K562 (cell line): ENCODE measurements around the gene BBLN. TPM values are rescaled to one million over a fixed set of nuclear protein-coding genes. Genes with fewer than 3 reads are reported as not detected.

Experiments used
- ARNT ChIP-seq, 2 experiments: fragments of 450-650 bp; IDR thresholded peaks; 2 replicates each; pipeline ENCODE4 v1.6.1; 2016; ENCODE audit warnings: mild to moderate bottlenecking in 1 of 2
- CBX1 ChIP-seq: sonication (generic); IDR thresholded peaks from 2 replicates; pipeline ENCODE4 v1.6.1; 2016; ENCODE audit warnings: antibody characterized with exemption, low read depth, mild to moderate bottlenecking
- CBX2 ChIP-seq: fragments of 200-600 bp; sonication (generic); IDR thresholded peaks from one replicate; pipeline ENCODE4 v1.6.1; 2012; ENCODE audit warnings: mild to moderate bottlenecking, low read length, inconsistent platforms; ENCODE audit not compliant: insufficient read depth, poor library complexity, severe bottlenecking
- ESRRA ChIP-seq: fragments of 450-650 bp; IDR thresholded peaks from 2 replicates; pipeline ENCODE4 v1.6.1; 2014; ENCODE audit warnings: low read depth, mild to moderate bottlenecking, moderate library complexity, borderline replicate concordance
- ETV5 ChIP-seq: sonication (generic); formaldehyde crosslinking; IDR thresholded peaks from 2 replicates; pipeline ENCODE4 v1.4.0; 2020; ENCODE audit warnings: low read depth, mild to moderate bottlenecking, missing genetic modification reagents
- GATA2 ChIP-seq: sonication (generic); formaldehyde crosslinking; IDR thresholded peaks from 2 replicates; pipeline ENCODE4 v1.4.0; 2020; ENCODE audit warnings: mild to moderate bottlenecking, missing genetic modification reagents
- HBP1 ChIP-seq: fragments of 450-650 bp; formaldehyde crosslinking; IDR thresholded peaks from 2 replicates; pipeline ENCODE4 v1.4.0; 2022; ENCODE audit warnings: missing genetic modification characterization
- HMGXB4 ChIP-seq: sonication (generic); formaldehyde crosslinking; IDR thresholded peaks from 2 replicates; pipeline ENCODE4 v1.8.1; 2023; ENCODE audit warnings: mild to moderate bottlenecking, missing genetic modification reagents
- KAT7 ChIP-seq: sonication (generic); formaldehyde crosslinking; IDR thresholded peaks from 2 replicates; pipeline ENCODE4 v1.8.0; 2022; ENCODE audit warnings: missing genetic modification reagents, mild to moderate bottlenecking, borderline replicate concordance
- KHSRP ChIP-seq: fragments of 450-650 bp; IDR thresholded peaks from 2 replicates; pipeline ENCODE4 v1.6.1; 2017
- MAFF ChIP-seq: IDR thresholded peaks from 2 replicates; pipeline ENCODE4 v1.6.1; 2012; ENCODE audit warnings: low read length, improper control_type of control experiment
- NCOA4 ChIP-seq: fragments of 450-650 bp; IDR thresholded peaks from 2 replicates; pipeline ENCODE4 v1.6.1; 2018; ENCODE audit warnings: mild to moderate bottlenecking; ENCODE audit not compliant: partially characterized antibody
- NFIC ChIP-seq: fragments of 450-650 bp; IDR thresholded peaks from 2 replicates; pipeline ENCODE4 v1.6.1; 2017; ENCODE audit warnings: mild to moderate bottlenecking, inconsistent platforms
- NR2F6 ChIP-seq: fragments of 450-650 bp; formaldehyde crosslinking; IDR thresholded peaks from 2 replicates; pipeline ENCODE4 v1.4.0; 2020; ENCODE audit warnings: mild to moderate bottlenecking
- POU5F1 ChIP-seq: fragments of 150-350 bp; IDR thresholded peaks from 2 replicates; pipeline ENCODE4 v1.6.1; 2014; ENCODE audit warnings: borderline replicate concordance, low read length, low read depth, mild to moderate bottlenecking; ENCODE audit not compliant: partially characterized antibody
- PRMT5 ChIP-seq: sonication (generic); formaldehyde crosslinking; IDR thresholded peaks from 2 replicates; pipeline ENCODE4 v1.5.0; 2020; ENCODE audit warnings: missing genetic modification reagents
- RBM34 ChIP-seq: fragments of 200-400 bp; formaldehyde crosslinking; IDR thresholded peaks from 2 replicates; pipeline ENCODE4 v1.6.1; 2018; ENCODE audit warnings: low read length, borderline replicate concordance; ENCODE audit not compliant: insufficient read depth
- THRB ChIP-seq: fragments of 450-650 bp; formaldehyde crosslinking; conservative IDR thresholded peaks from 2 replicates; pipeline ENCODE4 v1.4.0; 2022; ENCODE audit warnings: mild to moderate bottlenecking, missing genetic modification characterization
- TRIM24 ChIP-seq, 2 experiments: fragments of 450-650 bp; IDR thresholded peaks; 2 replicates each; pipeline ENCODE4 v1.6.1; 2016
- TRIM28 ChIP-seq: fragments of 450-650 bp; IDR thresholded peaks from 2 replicates; pipeline ENCODE4 v1.6.1; 2017
- ZNF224 ChIP-seq: sonication (generic); formaldehyde crosslinking; IDR thresholded peaks from 2 replicates; pipeline ENCODE4 v1.8.0; 2022; ENCODE audit warnings: mild to moderate bottlenecking, missing genetic modification reagents
- ZNF76 ChIP-seq: fragments of 250-450 bp; sonication (Bioruptor Pico); IDR thresholded peaks from 2 replicates; pipeline ENCODE4 v1.4.0; 2020; ENCODE audit warnings: mild to moderate bottlenecking, moderate library complexity, borderline replicate concordance
- ZNF79 ChIP-seq: fragments of 250-450 bp; sonication (Bioruptor Pico); IDR thresholded peaks from 2 replicates; pipeline ENCODE4 v1.4.0; 2020; ENCODE audit warnings: low read depth, mild to moderate bottlenecking, moderate library complexity
- polyA plus RNA-seq, 8 experiments: library from polyadenylated mRNA; depleted of rRNA in 4 of 8; stranded (reverse) in 5 of 8; unstranded in 3 of 8; fragments of >200 nt; fragmentation: Nextera tagmentation in 2 of 8; fragmentation: Illumina TruSeq in 1 of 8; extraction: Ambion mirVana in 2 of 8; extraction: Trizol in 1 of 8; gene quantifications; 2 replicates each; pipeline versions ENCODE4 v1.2.1 to v1.2.3, GENCODE V29; 2011 to 2014; ENCODE audit warnings: inconsistent platforms in 1 of 8, missing spikeins in 1 of 8
- total RNA-seq, 7 experiments: library from RNA; depleted of rRNA in 6 of 7; stranded (reverse); fragments of >200 nt in 6 of 7; fragmentation: Illumina TruSeq in 2 of 7; extraction: Trizol in 2 of 7; gene quantifications; 2 replicates each; pipeline versions ENCODE4 v1.2.1 to v1.2.3, GENCODE V29; 2011 to 2021; ENCODE audit warnings: low replicate concordance in 1 of 7
- TF ChIP-seq, protein P1 (sequence below): fragments of 450-650 bp; conservative IDR thresholded peaks from 2 replicates; pipeline ENCODE4 v1.6.1; 2016; ENCODE audit warnings: missing genetic modification characterization, low read depth, mild to moderate bottlenecking, control low read depth, missing compliant biosample characterization

Gene BBLN
- total and polyA plus RNA-seq, 9 of the 15 experiments (the other 6 are each of a cell fraction or from before 2014, with no cell fraction given) = 4.2 to 331 (median 87.1) TPM

- TF ChIP-seq PRMT5 (no peak), HMGXB4 (CRISPR knock-in tag) (peak; percentile 76), MAFF (peak; percentile 11; the same call in 1 of the 2 replicates), NFIC (no peak), KAT7 (CRISPR knock-in tag) (no peak), NR2F6 (CRISPR knock-in tag) (peak; percentile 85; the same call in 1 of the 2 replicates), ETV5 (CRISPR knock-in tag) (no peak), THRB (CRISPR knock-in tag) (0 out of 2 replicates have a peak, but pooled peaks have one; percentile 45), TRIM24 (IDR thresholded peaks at IDR 0.05) (no peak), CBX2 (no peak), ESRRA (no peak), ZNF224 (CRISPR knock-in tag) (no peak), GATA2 (CRISPR knock-in tag) (no peak), CBX1 (no peak), RBM34 (no peak), HBP1 (CRISPR knock-in tag) (peak; percentile 49; the same call in 1 of the 2 replicates), KHSRP (no peak), ARNT (IDR thresholded peaks at IDR 0.05) (no peak), ZNF79 (CRISPR knock-in tag) (0 out of 2 replicates have a peak, but pooled peaks have one; percentile 48), POU5F1 (no peak), NCOA4 (no peak), ZNF76 (CRISPR knock-in tag) (0 out of 2 replicates have a peak, but pooled peaks have one; percentile 78), TRIM28 (no peak)
- TF ChIP-seq, protein P1, sequence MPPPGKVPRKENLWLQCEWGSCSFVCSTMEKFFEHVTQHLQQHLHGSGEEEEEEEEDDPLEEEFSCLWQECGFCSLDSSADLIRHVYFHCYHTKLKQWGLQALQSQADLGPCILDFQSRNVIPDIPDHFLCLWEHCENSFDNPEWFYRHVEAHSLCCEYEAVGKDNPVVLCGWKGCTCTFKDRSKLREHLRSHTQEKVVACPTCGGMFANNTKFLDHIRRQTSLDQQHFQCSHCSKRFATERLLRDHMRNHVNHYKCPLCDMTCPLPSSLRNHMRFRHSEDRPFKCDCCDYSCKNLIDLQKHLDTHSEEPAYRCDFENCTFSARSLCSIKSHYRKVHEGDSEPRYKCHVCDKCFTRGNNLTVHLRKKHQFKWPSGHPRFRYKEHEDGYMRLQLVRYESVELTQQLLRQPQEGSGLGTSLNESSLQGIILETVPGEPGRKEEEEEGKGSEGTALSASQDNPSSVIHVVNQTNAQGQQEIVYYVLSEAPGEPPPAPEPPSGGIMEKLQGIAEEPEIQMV = no peak
Observed at GRCh38 chr9:128192601-128193371, 32.7 kb downstream of the BBLN start (continued).
